ENCODE results near the gene SPIRE1. TPM values are rescaled to one million over a fixed set of nuclear protein-coding genes. Genes with fewer than 3 reads are reported as not detected.
"Not testable (repeated sequence)": the region's sequence is repeated elsewhere in the genome, so short reads cannot be mapped to it uniquely, and the experiment has no call there.

Gene SPIRE1
- total RNA-seq, 2 experiments from 2014 or later, result 0.99 to 1.4 TPM

GRCh38 chr18:12628706-12629702, 28.9 kb downstream of the SPIRE1 start:
- Histone ChIP-seq H3K4me3 (ENCODE audit: low read length) (no peak overlapping the region), H3K36me3 (ENCODE audit: insufficient read depth, low read length) (no peaks in the 10 kb centered on the region), H3K4me1 (ENCODE audit: insufficient read depth, low read length) (no peaks in the 10 kb centered on the region), H3K9me3 (ENCODE audit: control insufficient read depth in 1 of 2, insufficient read depth in 1 of 2, low read length in 2 of 2) (peaks cover 0 to 4% of the 10 kb centered on the region in 2 experiments), H3K27ac (ENCODE audit: low read depth in 1 of 2, low read length in 2 of 2) (no peak overlapping the region), H3K27me3 (ENCODE audit: control insufficient read depth in 1 of 2, insufficient read depth in 2 of 2, low read length in 2 of 2) (no peaks in the 10 kb centered on the region)
- Mint-ChIP-seq H3K9me3 (no peaks in the 10 kb centered on the region), H3K36me3 (ENCODE audit: low read depth) (no peaks in the 10 kb centered on the region), H3K27me3 (peaks cover 4% of the 10 kb centered on the region), H3K27ac (no peak overlapping the region), H3K4me1 (ENCODE audit: low read depth) (no peaks in the 10 kb centered on the region), H3K4me3 (no peak overlapping the region)
- POLR2A ChIA-PET, result no interaction called here
- DNase-seq (no peak), ATAC-seq (ENCODE audit: poor library complexity) (no peak)
- CTCF ChIA-PET, result interaction anchor here (1.3 kb wide), 1 partner anchor 17 kb away, joined by 3 read pairs; no protein-coding TSS in a partner anchor
- intact Hi-C loops (cut with DNase I, micrococcal nuclease), result no loop called here
- no peak for TF ChIP-seq CTCF (IDR thresholded peaks at IDR 0.05)

- H3K4me3 Mint-ChIP-seq; H3K9me3 Mint-ChIP-seq; CTCF ChIA-PET; H3K27ac Mint-ChIP-seq; H3K27me3 ChIP-seq (ENCODE audit: control insufficient read depth in 1 of 2, insufficient read depth in 2 of 2, low read length in 2 of 2); DNase-seq; H3K36me3 Mint-ChIP-seq (ENCODE audit: low read depth); H3K4me3 ChIP-seq (ENCODE audit: low read length); H3K9me3 ChIP-seq (ENCODE audit: control insufficient read depth in 1 of 2, insufficient read depth in 1 of 2, low read length in 2 of 2); intact Hi-C loops (cut with DNase I, micrococcal nuclease); H3K4me1 Mint-ChIP-seq (ENCODE audit: low read depth); H3K27me3 Mint-ChIP-seq; ATAC-seq (ENCODE audit: poor library complexity); H3K27ac ChIP-seq (ENCODE audit: low read depth in 1 of 2, low read length in 2 of 2); H3K36me3 ChIP-seq (ENCODE audit: insufficient read depth, low read length); POLR2A ChIA-PET; H3K4me1 ChIP-seq (ENCODE audit: insufficient read depth, low read length): not testable (repeated sequence)
These were observed 30.7 kb downstream of the SPIRE1 start for GRCh38 chr18:12627199-12627598.

GRCh38 chr18:12625241-12625640, 32.7 kb downstream of the SPIRE1 start:
- TF ChIP-seq CTCF (IDR thresholded peaks at IDR 0.05), result no peak
- no peak overlapping the region for H3K27ac ChIP-seq (ENCODE audit: low read depth in 1 of 2, low read length in 2 of 2)
- H3K36me3 Mint-ChIP-seq (ENCODE audit: low read depth), result no peaks in the 10 kb centered on the region
- ChIA-PET POLR2A (no interaction called here), CTCF (no interaction called here)
- H3K27me3 Mint-ChIP-seq, result peaks cover 4% of the 10 kb centered on the region
- H3K4me1 Mint-ChIP-seq (ENCODE audit: low read depth), result no peaks in the 10 kb centered on the region
- H3K4me3 ChIP-seq (ENCODE audit: low read length), result no peak overlapping the region
- no peaks in the 10 kb centered on the region for H3K9me3 Mint-ChIP-seq
- no peak overlapping the region for H3K4me3 Mint-ChIP-seq
- DNase-seq (no peak), ATAC-seq (ENCODE audit: poor library complexity) (no peak)
- H3K27me3 ChIP-seq (ENCODE audit: control insufficient read depth in 1 of 2, insufficient read depth in 2 of 2, low read length in 2 of 2), result no peaks in the 10 kb centered on the region
- H3K27ac Mint-ChIP-seq, result no peak overlapping the region
- no peaks in the 10 kb centered on the region for H3K36me3 ChIP-seq (ENCODE audit: insufficient read depth, low read length)
- no peaks in the 10 kb centered on the region for H3K4me1 ChIP-seq (ENCODE audit: insufficient read depth, low read length)
- intact Hi-C loops (cut with DNase I, micrococcal nuclease), result no loop called here
- H3K9me3 ChIP-seq (ENCODE audit: control insufficient read depth in 1 of 2, insufficient read depth in 1 of 2, low read length in 2 of 2), result no peaks in the 10 kb centered on the region

Data from CD4-positive, alpha-beta T cell (primary cell).